Body of pancreas (tissue), 4 donors: ENCODE results near the gene PEAK1. TPM values are rescaled to one million over a fixed set of nuclear protein-coding genes. Genes with fewer than 3 reads are reported as not detected.

Source experiments
- ATAC-seq: fragments of 150-250 bp; one replicate; pipeline ENCODE4 v1.9.1; 2016
- DNase-seq, 4 donors: peaks; one replicate each; pipeline ENCODE4 v3.0.0-alpha.2; 2019
- H3K27ac ChIP-seq, 4 donors: fragments of 200-600 bp; sonication (generic); 1 replicate in 3 of 4; 2 replicates in 1 of 4; pipeline versions ENCODE4 v1.5.1 to v1.6.1; 2016 to 2019; ENCODE audit warnings: mild to moderate bottlenecking in 1 of 4, mixed read lengths in 1 of 4, moderate library complexity in 1 of 4
- H3K27me3 ChIP-seq, 2 donors: fragments of 200-600 bp; sonication (generic); one replicate each; pipeline ENCODE4 v1.6.0; 2016; ENCODE audit warnings: mild to moderate bottlenecking in 1 of 2
- H3K36me3 ChIP-seq, 2 donors: fragments of 200-600 bp; sonication (generic); replicated peaks in 1 of 2; 2 replicates each; pipeline ENCODE4 v1.5.1; 2016; ENCODE audit warnings: low read depth in 2 of 2; ENCODE audit not compliant: insufficient read depth in 1 of 2
- H3K4me1 ChIP-seq: fragments of 200-600 bp; sonication (generic); one replicate; pipeline ENCODE4 v1.6.0; 2016
- H3K4me3 ChIP-seq, 2 donors: fragments of 200-600 bp; sonication (generic); 1 replicate in 1 of 2; 2 replicates in 1 of 2; pipeline ENCODE4 v1.5.1; 2016 to 2019
- H3K9me3 ChIP-seq, 3 donors: fragments of 200-600 bp; sonication (generic); 1 replicate in 2 of 3; 2 replicates in 1 of 3; pipeline ENCODE4 v1.5.1; 2016
- CTCF ChIP-seq, 7 experiments: fragments of 450-650 bp in 4 of 7; fragments of 200-600 bp in 3 of 7; sonication (generic) in 3 of 7; IDR thresholded peaks; one replicate each; pipeline ENCODE4 v1.5.1; 2016 to 2019; ENCODE audit warnings: antibody characterized with exemption in 7 of 7
- POLR2A ChIP-seq, 3 donors: fragments of 450-650 bp; IDR thresholded peaks; one replicate each; pipeline ENCODE4 v1.6.1; 2016; ENCODE audit warnings: antibody characterized with exemption in 3 of 3, mild to moderate bottlenecking in 2 of 3
- WGBS, 2 donors: methylation state at CpG; one replicate each; pipeline ENCODE4 v1.1.5; 2017; 5-methylcytosine and 5-hydroxymethylcytosine counted together
- intact Hi-C: fragments of 100-400 bp; cut with DNase I; formaldehyde crosslinking; loops from one replicate; pipeline ENCODE4 v1.15.1; 2023
- total RNA-seq, 2 donors: library from RNA; depleted of rRNA; stranded (reverse); fragments of >200 nt; gene quantifications; one replicate each; pipeline ENCODE4 v1.1.0, GENCODE V29; 2016

Gene PEAK1
- total RNA-seq, 2 donors from 2014 or later, result 12.5 to 13.2 TPM

- WGBS, 2 donors, result 76 to 79% methylated on average over 3 of the region's 3 CpGs
- intact Hi-C loops, result no loop called here
These were observed 20.6 kb upstream of the PEAK1 start for GRCh38 chr15:77440378-77440999.

GRCh38 chr15:77437264-77437663 lies 17.4 kb upstream of the PEAK1 start:
- Histone ChIP-seq H3K9me3 (no peaks in the 10 kb centered on the region), H3K27ac (no peak overlapping the region), H3K4me3 (no peak overlapping the region), H3K27me3 (no peaks in the 10 kb centered on the region), H3K36me3 (no peaks in the 10 kb centered on the region), H3K4me1 (peaks cover 18% of the 10 kb centered on the region)
- DNase-seq (no peak), ATAC-seq (no peak)
- 90% methylated on average over 4 of the region's 4 CpGs for WGBS, 2 donors
- TF ChIP-seq CTCF (IDR thresholded peaks at IDR 0.05) (no peak), POLR2A (IDR thresholded peaks at IDR 0.05) (no peak)
- intact Hi-C loops, result no loop called here

More at GRCh38 chr15:77440378-77440999, 20.6 kb upstream of the PEAK1 start:
- ATAC-seq (no peak), DNase-seq (no peak)
- TF ChIP-seq POLR2A (IDR thresholded peaks at IDR 0.05) (no peak), CTCF (IDR thresholded peaks at IDR 0.05) (no peak)
- H3K27me3 ChIP-seq, result no peaks in the 10 kb centered on the region
- H3K9me3 ChIP-seq, result no peaks in the 10 kb centered on the region
- no peak overlapping the region for H3K4me3 ChIP-seq
- no peak overlapping the region for H3K27ac ChIP-seq
- H3K4me1 ChIP-seq, result peaks cover 20% of the 10 kb centered on the region
- no peaks in the 10 kb centered on the region for H3K36me3 ChIP-seq

GRCh38 chr15:77436822-77437221 lies 16.9 kb upstream of the PEAK1 start:
- Histone ChIP-seq H3K27me3 (no peaks in the 10 kb centered on the region), H3K27ac (no peak overlapping the region), H3K4me3 (no peak overlapping the region), H3K9me3 (no peaks in the 10 kb centered on the region), H3K36me3 (no peaks in the 10 kb centered on the region), H3K4me1 (peaks cover 14% of the 10 kb centered on the region)
- intact Hi-C loops, result no loop called here
- WGBS, 2 donors, result 87 to 100% methylated on average over 2 of the region's 2 CpGs
- DNase-seq (no peak), ATAC-seq (no peak)
- no peak for TF ChIP-seq CTCF (IDR thresholded peaks at IDR 0.05)
- TF ChIP-seq POLR2A (IDR thresholded peaks at IDR 0.05), result no peak

- TF ChIP-seq CTCF (IDR thresholded peaks at IDR 0.05) (no peak), POLR2A (IDR thresholded peaks at IDR 0.05) (no peak)
- H3K27me3 ChIP-seq, result no peaks in the 10 kb centered on the region
- no peak overlapping the region for H3K4me3 ChIP-seq
- H3K9me3 ChIP-seq, result no peaks in the 10 kb centered on the region
- no peak for ATAC-seq
- no peaks in the 10 kb centered on the region for H3K36me3 ChIP-seq
- 95 to 98% methylated on average over 2 of the region's 2 CpGs for WGBS, 2 donors
- DNase-seq, result no peak
- intact Hi-C loops, result no loop called here
- H3K4me1 ChIP-seq, result peaks cover 5% of the 10 kb centered on the region
- H3K27ac ChIP-seq, result no peak overlapping the region
These were observed 10.7 kb upstream of the PEAK1 start for GRCh38 chr15:77430652-77431051.

- H3K4me3 ChIP-seq, result no peak overlapping the region
- TF ChIP-seq POLR2A (IDR thresholded peaks at IDR 0.05), result no peak
- no peak for TF ChIP-seq CTCF (IDR thresholded peaks at IDR 0.05)
These were observed 10.3 kb upstream of the PEAK1 start for GRCh38 chr15:77430213-77430612.

More at GRCh38 chr15:77430213-77430612, 10.3 kb upstream of the PEAK1 start:
- no peak for ATAC-seq
- no peak overlapping the region for H3K27ac ChIP-seq
- intact Hi-C loops, result no loop called here
- H3K4me1 ChIP-seq, result peaks cover 10% of the 10 kb centered on the region
- WGBS, 2 donors, result 75 to 77% methylated on average over 2 of the region's 2 CpGs
- H3K27me3 ChIP-seq, result no peaks in the 10 kb centered on the region
- no peak for DNase-seq
- no peaks in the 10 kb centered on the region for H3K36me3 ChIP-seq
- no peaks in the 10 kb centered on the region for H3K9me3 ChIP-seq
